Panc1 (cell line): ENCODE data around the gene APBB2. TPM values are rescaled to one million over a fixed set of nuclear protein-coding genes. Genes with fewer than 3 reads are reported as not detected.

Experiments
- ATAC-seq: fragments of 200-7000 bp; cut with Tn5 transposase; 2 replicates; pipeline ENCODE4 v1.9.1; 2020; ENCODE audit warnings: mild to moderate bottlenecking, moderate library complexity
- BruUV-seq: library from RNA; stranded (reverse); fragments of 400-500 nt; replicated peaks from 2 replicates; lab custom pipeline; 2021; lab: Mats Ljungman, UMichigan
- CTCF ChIA-PET: fragments of 300-600 bp; sonication (Branson Sonifier 250); formaldehyde crosslinking; loops from one replicate; lab custom pipeline; 2022; ENCODE audit warnings: antibody characterized with exemption; lab: Charles Lee
- POLR2A ChIA-PET: fragments of 300-600 bp; sonication (Branson Sonifier 250); formaldehyde crosslinking; loops from one replicate; lab custom pipeline; 2022; ENCODE audit warnings: antibody characterized with exemption; lab: Charles Lee
- DNase-seq: peaks from one replicate; pipeline ENCODE4 v3.0.0-alpha.2; 2010; ENCODE audit warnings: low read depth, low spot score
- H3K27ac ChIP-seq: 2 replicates; pipeline ENCODE4 v1.5.1; 2011; ENCODE audit warnings: mild to moderate bottlenecking, low read length, inconsistent platforms
- H3K27me3 ChIP-seq: fragments of 200-500 bp; sonication (Bioruptor generic); 2 replicates; pipeline ENCODE4 v1.6.0; 2014; ENCODE audit warnings: low read length, inconsistent platforms; ENCODE audit not compliant: control insufficient read depth, insufficient read depth
- H3K36me3 ChIP-seq: fragments of 200-500 bp; sonication (Bioruptor generic); 2 replicates; pipeline ENCODE4 v1.5.1; 2014; ENCODE audit warnings: inconsistent platforms, mild to moderate bottlenecking, low read length, moderate library complexity; ENCODE audit not compliant: control insufficient read depth, insufficient read depth
- H3K4me1 ChIP-seq: 2 replicates; pipeline ENCODE4 v1.5.1; 2011; ENCODE audit warnings: inconsistent platforms, mild to moderate bottlenecking, low read length, moderate library complexity; ENCODE audit not compliant: control insufficient read depth, insufficient read depth
- H3K4me3 ChIP-seq, 2 experiments: 2 replicates each; pipeline ENCODE4 v1.5.1; 2011 to 2012; ENCODE audit warnings: low read depth in 2 of 2, low read length in 2 of 2, mild to moderate bottlenecking in 2 of 2, inconsistent platforms in 1 of 2, moderate library complexity in 1 of 2
- H3K9me3 ChIP-seq: fragments of 200-500 bp; sonication (Bioruptor generic); 2 replicates; pipeline ENCODE4 v1.5.1; 2014; ENCODE audit warnings: low read depth, mild to moderate bottlenecking, inconsistent platforms, low read length, moderate library complexity; ENCODE audit not compliant: control insufficient read depth, insufficient read depth
- POLR2AphosphoS5 ChIP-seq: IDR thresholded peaks from 2 replicates; pipeline ENCODE4 v1.6.1; 2012; ENCODE audit warnings: mild to moderate bottlenecking, low read depth, low read length, moderate library complexity
- SIN3A ChIP-seq: IDR thresholded peaks from 2 replicates; pipeline ENCODE4 v1.6.1; 2012; ENCODE audit warnings: low read depth, mild to moderate bottlenecking, low read length, moderate library complexity, borderline replicate concordance; ENCODE audit not compliant: insufficient read depth
- TCF7L2 ChIP-seq: IDR thresholded peaks from 2 replicates; pipeline ENCODE4 v1.6.1; 2011; ENCODE audit warnings: mild to moderate bottlenecking, low read depth, low read length, inconsistent platforms
- in situ Hi-C: cut with HindIII; loops from 2 replicates; pipeline ENCODE4 v1.10.0; 2016; ENCODE audit warnings: low sequenced_read_pairs, low pct_unique_long_range_greater_than_20kb
- intact Hi-C: fragments of 100-400 bp; cut with micrococcal nuclease; formaldehyde crosslinking; loops from one replicate; pipeline ENCODE4 v1.10.0; 2022; ENCODE audit not compliant: unreplicated experiment
- total RNA-seq: library from RNA; stranded (reverse); gene quantifications from one replicate; pipeline ENCODE4 v1.2.1, GENCODE V29; 2021; ENCODE audit not compliant: unreplicated experiment
- TF ChIP-seq, protein P1 (sequence below), 2 experiments: IDR thresholded peaks; 2 replicates each; pipeline ENCODE4 v1.6.1; 2011 to 2012; ENCODE audit warnings: low read depth in 2 of 2, control low read depth in 1 of 2, low read length in 1 of 2, mild to moderate bottlenecking in 1 of 2, moderate library complexity in 1 of 2; ENCODE audit not compliant: insufficient read depth in 1 of 2
- TF ChIP-seq, protein P2 (sequence below): fragments of 450-650 bp; IDR thresholded peaks from 2 replicates; pipeline ENCODE4 v1.5.1; 2017; ENCODE audit warnings: mild to moderate bottlenecking

Gene APBB2
- total RNA-seq, 1 experiment from 2014 or later: 27.1 TPM

DNA sequence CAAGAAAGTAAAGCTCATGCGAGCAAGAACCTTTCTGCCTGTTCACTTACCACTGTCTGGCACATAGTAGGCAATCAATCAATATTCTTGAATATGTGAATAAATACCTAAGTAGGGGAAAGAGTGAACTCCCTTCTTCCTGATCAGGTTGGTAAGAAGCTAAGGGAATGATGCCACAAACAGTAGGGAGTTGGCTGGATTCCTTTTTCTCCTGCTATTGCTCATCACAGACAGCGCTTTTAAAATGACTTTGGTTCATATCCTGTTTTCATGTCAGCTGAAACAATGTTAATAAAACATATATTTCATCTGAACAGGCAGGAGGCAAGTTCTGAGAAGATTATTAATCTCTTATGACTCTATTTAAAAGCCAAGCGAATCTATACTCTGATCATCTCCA lies 365.4 kb downstream of the APBB2 start:
- no peak for TF ChIP-seq SIN3A
- TF ChIP-seq, protein P1, sequence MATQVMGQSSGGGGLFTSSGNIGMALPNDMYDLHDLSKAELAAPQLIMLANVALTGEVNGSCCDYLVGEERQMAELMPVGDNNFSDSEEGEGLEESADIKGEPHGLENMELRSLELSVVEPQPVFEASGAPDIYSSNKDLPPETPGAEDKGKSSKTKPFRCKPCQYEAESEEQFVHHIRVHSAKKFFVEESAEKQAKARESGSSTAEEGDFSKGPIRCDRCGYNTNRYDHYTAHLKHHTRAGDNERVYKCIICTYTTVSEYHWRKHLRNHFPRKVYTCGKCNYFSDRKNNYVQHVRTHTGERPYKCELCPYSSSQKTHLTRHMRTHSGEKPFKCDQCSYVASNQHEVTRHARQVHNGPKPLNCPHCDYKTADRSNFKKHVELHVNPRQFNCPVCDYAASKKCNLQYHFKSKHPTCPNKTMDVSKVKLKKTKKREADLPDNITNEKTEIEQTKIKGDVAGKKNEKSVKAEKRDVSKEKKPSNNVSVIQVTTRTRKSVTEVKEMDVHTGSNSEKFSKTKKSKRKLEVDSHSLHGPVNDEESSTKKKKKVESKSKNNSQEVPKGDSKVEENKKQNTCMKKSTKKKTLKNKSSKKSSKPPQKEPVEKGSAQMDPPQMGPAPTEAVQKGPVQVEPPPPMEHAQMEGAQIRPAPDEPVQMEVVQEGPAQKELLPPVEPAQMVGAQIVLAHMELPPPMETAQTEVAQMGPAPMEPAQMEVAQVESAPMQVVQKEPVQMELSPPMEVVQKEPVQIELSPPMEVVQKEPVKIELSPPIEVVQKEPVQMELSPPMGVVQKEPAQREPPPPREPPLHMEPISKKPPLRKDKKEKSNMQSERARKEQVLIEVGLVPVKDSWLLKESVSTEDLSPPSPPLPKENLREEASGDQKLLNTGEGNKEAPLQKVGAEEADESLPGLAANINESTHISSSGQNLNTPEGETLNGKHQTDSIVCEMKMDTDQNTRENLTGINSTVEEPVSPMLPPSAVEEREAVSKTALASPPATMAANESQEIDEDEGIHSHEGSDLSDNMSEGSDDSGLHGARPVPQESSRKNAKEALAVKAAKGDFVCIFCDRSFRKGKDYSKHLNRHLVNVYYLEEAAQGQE (IDR thresholded peaks at IDR 0.05; ENCODE audit: insufficient read depth in 1 of 2, low read depth in 2 of 2, low read length in 1 of 2): no peak
- ATAC-seq (no peak), DNase-seq (no peak)
- H3K36me3 ChIP-seq: no peaks in the 10 kb centered on the region
- in situ Hi-C loops: no loop called here
- H3K9me3 ChIP-seq: no peaks in the 10 kb centered on the region
- CTCF ChIA-PET: no interaction called here
- H3K27me3 ChIP-seq: no peaks in the 10 kb centered on the region
- no peak overlapping the region for H3K4me3 ChIP-seq
- no TSS peak for BruUV-seq
- no peak overlapping the region for H3K27ac ChIP-seq
- intact Hi-C loops: no loop called here
- POLR2A ChIA-PET: no interaction called here
- no peaks in the 10 kb centered on the region for H3K4me1 ChIP-seq

DNA sequence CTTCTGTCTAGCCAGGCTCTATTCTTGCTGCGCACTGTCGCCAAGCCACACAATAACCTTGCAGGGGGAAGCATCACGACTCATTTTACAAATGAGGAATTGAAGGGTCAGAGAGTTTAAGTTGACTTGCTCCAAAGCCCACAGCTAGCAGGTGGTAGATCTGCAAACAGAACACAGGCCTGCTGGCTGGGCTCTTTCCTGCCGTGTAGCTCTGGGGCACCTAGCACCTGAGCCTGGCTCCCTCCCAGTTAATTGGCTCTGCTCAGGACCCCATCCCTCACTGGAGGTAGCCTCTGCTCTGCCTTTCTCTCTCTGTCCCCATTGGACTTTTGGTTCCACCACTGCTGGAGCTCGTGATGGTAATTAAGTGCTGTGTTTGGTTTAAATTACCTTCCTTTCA lies 366.1 kb downstream of the APBB2 start:
- no peaks in the 10 kb centered on the region for H3K27me3 ChIP-seq
- intact Hi-C loops (no loop called here), in situ Hi-C loops (no loop called here)
- CTCF ChIA-PET: no interaction called here
- no peaks in the 10 kb centered on the region for H3K9me3 ChIP-seq
- POLR2A ChIA-PET: no interaction called here
- no peak overlapping the region for H3K27ac ChIP-seq
- ATAC-seq (no peak), DNase-seq (no peak)
- H3K36me3 ChIP-seq: no peaks in the 10 kb centered on the region
- TF ChIP-seq SIN3A (no peak), TCF7L2 (no peak), POLR2AphosphoS5 (no peak)
- TF ChIP-seq, protein P2, sequence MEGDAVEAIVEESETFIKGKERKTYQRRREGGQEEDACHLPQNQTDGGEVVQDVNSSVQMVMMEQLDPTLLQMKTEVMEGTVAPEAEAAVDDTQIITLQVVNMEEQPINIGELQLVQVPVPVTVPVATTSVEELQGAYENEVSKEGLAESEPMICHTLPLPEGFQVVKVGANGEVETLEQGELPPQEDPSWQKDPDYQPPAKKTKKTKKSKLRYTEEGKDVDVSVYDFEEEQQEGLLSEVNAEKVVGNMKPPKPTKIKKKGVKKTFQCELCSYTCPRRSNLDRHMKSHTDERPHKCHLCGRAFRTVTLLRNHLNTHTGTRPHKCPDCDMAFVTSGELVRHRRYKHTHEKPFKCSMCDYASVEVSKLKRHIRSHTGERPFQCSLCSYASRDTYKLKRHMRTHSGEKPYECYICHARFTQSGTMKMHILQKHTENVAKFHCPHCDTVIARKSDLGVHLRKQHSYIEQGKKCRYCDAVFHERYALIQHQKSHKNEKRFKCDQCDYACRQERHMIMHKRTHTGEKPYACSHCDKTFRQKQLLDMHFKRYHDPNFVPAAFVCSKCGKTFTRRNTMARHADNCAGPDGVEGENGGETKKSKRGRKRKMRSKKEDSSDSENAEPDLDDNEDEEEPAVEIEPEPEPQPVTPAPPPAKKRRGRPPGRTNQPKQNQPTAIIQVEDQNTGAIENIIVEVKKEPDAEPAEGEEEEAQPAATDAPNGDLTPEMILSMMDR: no peak
- TF ChIP-seq, protein P1 (IDR thresholded peaks at IDR 0.05; ENCODE audit: insufficient read depth in 1 of 2, low read depth in 2 of 2, low read length in 1 of 2): no peak
- BruUV-seq: TSS peak; percentile 47
- no peaks in the 10 kb centered on the region for H3K4me1 ChIP-seq
- no peak overlapping the region for H3K4me3 ChIP-seq
